Coronary artery (tissue), 2 donors: ENCODE results near the gene GFER.
A peak's percentile ranks its signal among the peaks of the same experiment; 100 is the strongest.
"Not testable (repeated sequence)": the region's sequence is repeated elsewhere in the genome, so short reads cannot be mapped to it uniquely, and the experiment has no call there.

Experiments used
- DNase-seq: peaks from one replicate; pipeline ENCODE4 v3.0.0-alpha.2; 2017; ENCODE audit warnings: low spot score
- H3K27ac ChIP-seq, 2 donors: fragments of 200-600 bp; sonication (generic); one replicate each; pipeline ENCODE4 v1.5.1; 2016 to 2019
- H3K4me3 ChIP-seq: fragments of 200-600 bp; sonication (generic); 2 replicates; pipeline ENCODE4 v1.5.1; 2016; ENCODE audit warnings: mild to moderate bottlenecking, moderate library complexity
- TF ChIP-seq, protein P1 (sequence below): fragments of 200-600 bp; sonication (generic); IDR thresholded peaks from one replicate; pipeline ENCODE4 v1.5.1; 2019; ENCODE audit warnings: antibody characterized with exemption

Gene GFER

GRCh38 chr16:1958715-1959268 lies 25.2 kb upstream of the GFER start:
- DNase-seq, result no peak
- peak overlapping the region; percentile 93 for H3K4me3 ChIP-seq
- H3K27ac ChIP-seq, result peak overlapping the region in 1 of 2 donors; percentile 90
- TF ChIP-seq, protein P1, sequence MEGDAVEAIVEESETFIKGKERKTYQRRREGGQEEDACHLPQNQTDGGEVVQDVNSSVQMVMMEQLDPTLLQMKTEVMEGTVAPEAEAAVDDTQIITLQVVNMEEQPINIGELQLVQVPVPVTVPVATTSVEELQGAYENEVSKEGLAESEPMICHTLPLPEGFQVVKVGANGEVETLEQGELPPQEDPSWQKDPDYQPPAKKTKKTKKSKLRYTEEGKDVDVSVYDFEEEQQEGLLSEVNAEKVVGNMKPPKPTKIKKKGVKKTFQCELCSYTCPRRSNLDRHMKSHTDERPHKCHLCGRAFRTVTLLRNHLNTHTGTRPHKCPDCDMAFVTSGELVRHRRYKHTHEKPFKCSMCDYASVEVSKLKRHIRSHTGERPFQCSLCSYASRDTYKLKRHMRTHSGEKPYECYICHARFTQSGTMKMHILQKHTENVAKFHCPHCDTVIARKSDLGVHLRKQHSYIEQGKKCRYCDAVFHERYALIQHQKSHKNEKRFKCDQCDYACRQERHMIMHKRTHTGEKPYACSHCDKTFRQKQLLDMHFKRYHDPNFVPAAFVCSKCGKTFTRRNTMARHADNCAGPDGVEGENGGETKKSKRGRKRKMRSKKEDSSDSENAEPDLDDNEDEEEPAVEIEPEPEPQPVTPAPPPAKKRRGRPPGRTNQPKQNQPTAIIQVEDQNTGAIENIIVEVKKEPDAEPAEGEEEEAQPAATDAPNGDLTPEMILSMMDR, result no peak

DNA sequence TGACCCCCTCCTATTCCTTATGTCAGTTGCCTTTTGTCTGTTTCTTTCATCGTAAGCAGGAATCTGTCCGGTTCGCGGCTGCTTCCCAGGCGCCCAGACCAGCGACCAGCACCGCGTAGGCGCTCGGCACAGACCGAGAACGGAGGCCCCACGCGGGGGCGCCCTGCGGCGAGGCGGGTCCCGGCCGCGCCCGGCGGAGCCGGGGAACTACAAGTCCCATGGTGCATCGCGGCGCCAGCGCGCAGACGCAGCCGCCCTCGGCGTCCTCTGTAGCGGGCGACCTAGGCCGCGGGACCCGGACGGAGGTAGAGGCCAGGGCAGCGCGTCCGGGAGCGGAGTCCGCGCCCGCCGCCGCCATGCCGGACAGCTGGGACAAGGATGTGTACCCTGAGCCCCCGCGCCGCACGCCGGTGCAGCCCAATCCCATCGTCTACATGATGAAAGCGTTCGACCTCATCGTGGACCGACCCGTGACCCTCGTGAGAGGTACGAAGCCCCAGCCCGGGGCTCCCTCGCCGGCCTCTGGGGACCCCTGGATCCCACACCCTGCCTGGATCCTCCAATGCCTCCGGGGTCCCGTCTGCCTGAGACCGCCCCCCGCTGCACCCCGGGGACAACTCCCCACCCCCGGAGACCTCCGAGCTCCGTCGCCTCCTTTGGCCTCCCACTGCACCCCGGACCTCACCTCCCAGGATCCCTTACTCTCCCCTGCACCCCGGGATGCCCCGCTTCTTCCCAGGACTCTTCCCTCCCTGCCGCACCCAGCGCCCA lies 24.5 kb upstream of the GFER start, which contains the start of gene NDUFB10:
Gene NDUFB10 (plus strand): TSS at position 270 of the 771 bp plus-strand sequence. CDS start 87 bp downstream, at position 357.
- Histone ChIP-seq H3K27ac (peak within 1 kb of the TSS; percentile 85 to 90), H3K4me3 (peak within 1 kb of the TSS; percentile 93)
- peak; percentile 91 for DNase-seq
- TF ChIP-seq, protein P1, result peak; percentile 29

GRCh38 chr16:1960665-1961630 lies 23.0 kb upstream of the GFER start:
- TF ChIP-seq, protein P1, result no peak
- Histone ChIP-seq H3K27ac (peak overlapping the region in 1 of 2 donors; percentile 18), H3K4me3 (peak overlapping the region; percentile 93)
- no peak for DNase-seq

- Histone ChIP-seq H3K27ac (no peak overlapping the region), H3K4me3 (no peak overlapping the region)
- TF ChIP-seq, protein P1, result no peak
- no peak for DNase-seq
These were observed 22.3 kb upstream of the GFER start for GRCh38 chr16:1961651-1962067.

GRCh38 chr16:1962161-1963153 lies 21.5 kb upstream of the GFER start:
- peak overlapping the region; percentile 99 for H3K4me3 ChIP-seq
- H3K27ac ChIP-seq, DNase-seq: not testable (repeated sequence)

GRCh38 chr16:1963806-1964505 lies 20.0 kb upstream of the GFER start:
- Histone ChIP-seq H3K27ac (peak overlapping the region; percentile 96 to 98), H3K4me3 (peak overlapping the region; percentile 99)
- no peak for DNase-seq
- TF ChIP-seq, protein P1, result no peak
